HFFc6 (cell line): ENCODE results near the gene AK9. TPM values are rescaled to one million over a fixed set of nuclear protein-coding genes. Genes with fewer than 3 reads are reported as not detected.

Experiments
- DNase-seq: peaks from one replicate; pipeline ENCODE4 v3.0.0-alpha.2; 2018
- H3K27ac Mint-ChIP-seq: 2 replicates; pipeline ENCODE4 v1.8.0; 2020; ENCODE audit warnings: mild to moderate bottlenecking, mixed read lengths
- H3K27me3 Mint-ChIP-seq: 2 replicates; pipeline ENCODE4 v1.8.0; 2021; ENCODE audit warnings: mild to moderate bottlenecking, moderate library complexity, mixed read lengths; ENCODE audit not compliant: insufficient read depth
- H3K36me3 Mint-ChIP-seq: 2 replicates; pipeline ENCODE4 v1.8.0; 2021; ENCODE audit warnings: low read depth, mixed read lengths
- H3K4me1 Mint-ChIP-seq: 2 replicates; pipeline ENCODE4 v1.8.0; 2020; ENCODE audit warnings: low read depth, mixed read lengths
- H3K4me3 Mint-ChIP-seq: 2 replicates; pipeline ENCODE4 v1.8.0; 2020; ENCODE audit warnings: mild to moderate bottlenecking, moderate library complexity, mixed read lengths
- H3K9me3 Mint-ChIP-seq: 2 replicates; pipeline ENCODE4 v1.8.0; 2020; ENCODE audit warnings: mild to moderate bottlenecking, mixed read lengths
- total RNA-seq, 6 experiments: library from RNA; stranded (reverse); fragmentation: NEBNext Ultra II Directional; extraction: Animal tissue kit (Norgen Biotek cat#: 25700); gene quantifications; 2 replicates in 1 of 6; 3 replicates in 5 of 6; pipeline ENCODE4 v1.2.3, GENCODE V29; 2021
- TF ChIP-seq, protein P1 (sequence below): fragments of 200-600 bp; sonication (generic); IDR thresholded peaks from 2 replicates; pipeline ENCODE4 v1.5.0; 2021; ENCODE audit warnings: antibody characterized with exemption, mild to moderate bottlenecking

Gene AK9
- total RNA-seq, 6 experiments from 2014 or later: 1.2 to 2.0 (median 1.5) TPM

DNA sequence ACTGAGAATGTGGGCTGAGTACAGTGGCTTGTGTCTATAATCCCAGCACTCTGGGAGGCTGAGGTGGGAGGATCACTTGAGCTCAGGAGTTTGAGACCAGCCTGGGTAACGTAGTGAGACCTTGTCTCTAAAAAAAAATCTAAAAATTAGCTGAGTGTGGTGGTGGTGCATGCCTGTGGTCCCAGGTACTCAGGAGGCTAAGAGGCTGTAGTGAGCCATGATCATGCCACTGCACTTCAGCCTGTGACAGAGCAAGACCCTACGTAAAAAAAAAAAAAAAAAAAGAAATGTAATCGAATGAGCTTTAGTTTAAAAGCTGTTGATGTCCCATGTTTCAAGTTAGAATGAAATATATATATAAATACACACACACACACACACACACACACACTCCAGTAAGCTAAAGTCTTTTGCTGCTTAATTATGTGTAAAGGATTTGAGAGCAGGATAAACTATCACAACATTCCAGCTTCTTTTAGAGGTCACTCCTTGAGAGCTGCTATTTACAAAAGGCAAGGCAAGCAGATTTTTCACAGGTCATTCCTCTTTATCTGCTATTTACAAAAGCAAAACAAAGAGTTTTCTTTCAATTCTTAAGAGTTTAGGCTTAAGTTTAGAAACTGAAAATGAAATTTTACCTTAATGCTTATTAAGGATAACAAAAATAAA, 230.7 kb downstream of the AK9 start:
- Mint-ChIP-seq H3K27ac (no peak overlapping the region), H3K27me3 (peaks cover 4% of the 10 kb centered on the region), H3K4me3 (no peak overlapping the region), H3K4me1 (peaks cover 43% of the 10 kb centered on the region), H3K36me3 (peaks cover 16% of the 10 kb centered on the region), H3K9me3 (no peaks in the 10 kb centered on the region)
- no peak for DNase-seq
- TF ChIP-seq, protein P1, sequence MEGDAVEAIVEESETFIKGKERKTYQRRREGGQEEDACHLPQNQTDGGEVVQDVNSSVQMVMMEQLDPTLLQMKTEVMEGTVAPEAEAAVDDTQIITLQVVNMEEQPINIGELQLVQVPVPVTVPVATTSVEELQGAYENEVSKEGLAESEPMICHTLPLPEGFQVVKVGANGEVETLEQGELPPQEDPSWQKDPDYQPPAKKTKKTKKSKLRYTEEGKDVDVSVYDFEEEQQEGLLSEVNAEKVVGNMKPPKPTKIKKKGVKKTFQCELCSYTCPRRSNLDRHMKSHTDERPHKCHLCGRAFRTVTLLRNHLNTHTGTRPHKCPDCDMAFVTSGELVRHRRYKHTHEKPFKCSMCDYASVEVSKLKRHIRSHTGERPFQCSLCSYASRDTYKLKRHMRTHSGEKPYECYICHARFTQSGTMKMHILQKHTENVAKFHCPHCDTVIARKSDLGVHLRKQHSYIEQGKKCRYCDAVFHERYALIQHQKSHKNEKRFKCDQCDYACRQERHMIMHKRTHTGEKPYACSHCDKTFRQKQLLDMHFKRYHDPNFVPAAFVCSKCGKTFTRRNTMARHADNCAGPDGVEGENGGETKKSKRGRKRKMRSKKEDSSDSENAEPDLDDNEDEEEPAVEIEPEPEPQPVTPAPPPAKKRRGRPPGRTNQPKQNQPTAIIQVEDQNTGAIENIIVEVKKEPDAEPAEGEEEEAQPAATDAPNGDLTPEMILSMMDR: no peak

DNA sequence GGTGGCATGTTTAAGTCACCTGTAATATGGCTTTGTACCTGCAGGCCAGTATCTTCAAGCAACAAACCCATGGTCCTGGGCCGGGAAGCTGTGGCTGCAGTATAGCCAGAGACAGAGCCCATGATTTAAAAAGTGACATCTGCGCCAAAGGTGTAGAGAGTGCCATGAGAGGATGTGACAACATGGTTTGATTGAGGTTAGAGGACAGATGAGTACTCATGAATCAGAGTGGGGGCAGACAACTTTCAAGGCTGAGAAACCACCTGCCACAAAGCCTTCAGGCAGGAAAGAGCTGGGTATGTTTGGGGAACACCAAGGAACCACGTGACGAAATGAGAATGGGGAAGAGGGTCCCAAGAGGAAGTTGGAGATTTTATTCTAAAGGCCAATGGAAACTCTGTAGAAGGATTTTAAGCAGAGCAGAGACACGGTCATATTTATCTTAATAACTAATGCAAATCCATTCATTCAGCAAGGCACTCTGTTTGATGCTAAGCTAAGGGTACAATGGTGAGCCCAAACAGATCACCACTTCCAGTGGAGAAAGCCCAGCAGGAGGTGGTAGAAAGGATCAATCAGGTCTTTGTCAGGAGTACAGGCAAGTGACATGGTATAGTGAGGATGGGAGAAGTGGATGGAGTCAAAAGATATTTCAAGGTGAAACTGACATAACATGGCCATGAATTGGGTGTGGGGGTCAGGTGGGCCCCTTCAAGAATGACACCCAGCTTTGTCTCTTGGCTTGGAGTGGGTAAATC, 232.0 kb downstream of the AK9 start:
- Mint-ChIP-seq H3K4me3 (no peak overlapping the region), H3K27me3 (peaks cover 7% of the 10 kb centered on the region)
- no peak for DNase-seq

DNA sequence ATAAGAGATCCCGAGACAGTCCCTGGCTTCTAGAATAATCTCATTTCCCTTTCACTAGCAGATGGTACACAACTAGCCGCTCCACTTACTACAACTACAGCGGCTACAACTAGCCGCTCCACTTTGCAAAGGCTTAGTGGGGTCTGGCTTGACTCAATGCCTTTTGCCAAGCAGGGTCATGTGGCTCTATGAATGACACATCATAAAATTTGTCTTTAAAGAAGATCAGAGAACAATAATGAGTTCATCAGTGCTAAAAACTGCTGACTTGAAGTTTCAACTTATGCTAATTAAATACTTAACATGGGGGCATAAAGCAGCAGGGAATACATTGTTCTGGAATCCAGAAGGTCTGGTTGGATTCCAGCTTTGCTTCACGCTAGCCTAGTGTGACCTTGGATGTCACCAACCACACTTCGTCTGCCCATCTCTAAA, 233.4 kb downstream of the AK9 start:
- H3K27me3 Mint-ChIP-seq: peaks cover 7% of the 10 kb centered on the region
- peaks cover 10% of the 10 kb centered on the region for H3K36me3 Mint-ChIP-seq
- H3K4me1 Mint-ChIP-seq: peaks cover 53% of the 10 kb centered on the region
- TF ChIP-seq, protein P1: no peak
- H3K27ac Mint-ChIP-seq: peak overlapping the region; percentile 94
- H3K9me3 Mint-ChIP-seq: no peaks in the 10 kb centered on the region
- peak overlapping the region; percentile 99 for H3K4me3 Mint-ChIP-seq
- no peak for DNase-seq

More for the DNA sequence above, 232.0 kb downstream of the AK9 start:
- peaks cover 51% of the 10 kb centered on the region for H3K4me1 Mint-ChIP-seq
- TF ChIP-seq, protein P1: no peak
- H3K36me3 Mint-ChIP-seq: peaks cover 10% of the 10 kb centered on the region
- no peaks in the 10 kb centered on the region for H3K9me3 Mint-ChIP-seq
- H3K27ac Mint-ChIP-seq: no peak overlapping the region

DNA sequence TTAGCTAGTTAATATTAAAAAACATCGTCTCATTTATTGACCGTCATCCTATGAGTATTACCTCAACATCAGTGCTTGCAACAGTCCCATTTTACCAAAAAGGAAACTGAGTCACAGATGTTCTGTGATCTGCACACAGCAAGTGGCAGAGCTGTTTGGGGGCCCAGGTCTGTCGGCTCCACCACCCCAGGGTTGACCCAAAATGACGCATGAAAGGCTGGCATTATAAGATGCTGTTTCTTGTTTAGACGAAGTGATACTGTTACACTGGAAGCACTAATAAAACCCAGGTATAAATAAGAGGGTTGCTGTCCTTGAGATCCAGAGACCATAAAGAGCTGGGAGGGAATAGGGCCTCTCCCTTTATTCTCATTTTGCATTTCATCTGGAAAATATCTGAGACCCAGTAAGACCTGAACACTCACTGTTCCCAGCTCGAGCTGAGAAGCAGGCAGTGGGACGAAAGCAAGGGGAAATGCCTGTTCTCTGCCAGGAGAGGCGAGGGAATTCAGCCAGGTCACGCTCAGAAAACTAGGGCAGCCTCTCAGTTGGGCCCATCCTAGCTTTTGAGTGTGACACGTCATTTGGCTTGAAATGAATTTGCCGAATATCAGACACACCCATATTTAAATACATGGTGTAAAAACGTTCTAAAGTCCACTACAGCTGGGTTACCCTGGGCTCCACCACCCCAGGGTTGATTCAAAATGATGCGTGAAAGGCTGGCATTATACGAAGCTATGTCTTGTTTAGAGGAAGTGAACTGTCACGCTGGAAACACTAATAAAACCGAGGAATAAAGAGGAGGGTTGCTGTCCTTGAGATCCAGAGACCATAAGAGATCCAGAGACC, 234.1 kb downstream of the AK9 start:
- Mint-ChIP-seq H3K27me3 (peaks cover 7% of the 10 kb centered on the region), H3K27ac (peak overlapping the region; percentile 94), H3K4me3 (peak overlapping the region; percentile 99), H3K9me3 (no peaks in the 10 kb centered on the region), H3K4me1 (peaks cover 48% of the 10 kb centered on the region), H3K36me3 (peaks cover 4% of the 10 kb centered on the region)
- TF ChIP-seq, protein P1: no peak
- DNase-seq: peak; percentile 80

DNA sequence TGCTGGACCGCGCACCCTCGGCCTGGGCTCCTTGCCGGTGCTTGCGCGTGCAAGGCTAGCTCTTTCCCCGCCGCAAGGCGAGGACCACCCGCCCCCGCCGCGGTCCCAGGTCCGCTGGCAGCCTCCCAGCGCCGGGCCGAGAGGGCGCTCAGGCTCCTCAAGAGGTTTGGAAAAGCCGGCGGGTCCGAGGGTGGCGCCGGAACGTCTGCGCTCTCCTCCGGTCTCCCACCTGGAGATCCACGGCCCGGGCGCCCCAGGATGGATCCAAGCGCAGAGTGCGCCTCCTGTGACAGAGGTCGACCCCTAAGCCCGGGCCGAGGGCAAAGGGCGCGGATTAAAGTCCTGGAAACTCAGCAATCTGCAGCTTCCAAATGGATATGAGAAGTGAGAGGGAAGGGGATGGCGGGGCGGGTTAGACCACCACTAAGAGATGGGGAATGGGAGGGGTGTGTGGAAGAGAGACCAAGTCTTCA, 234.9 kb downstream of the AK9 start:
- peaks cover 45% of the 10 kb centered on the region for H3K4me1 Mint-ChIP-seq
- H3K27me3 Mint-ChIP-seq: peaks cover 7% of the 10 kb centered on the region
- DNase-seq: no peak
- H3K9me3 Mint-ChIP-seq: no peaks in the 10 kb centered on the region
- H3K27ac Mint-ChIP-seq: peak overlapping the region; percentile 94
- TF ChIP-seq, protein P1: no peak
- no peaks in the 10 kb centered on the region for H3K36me3 Mint-ChIP-seq
- H3K4me3 Mint-ChIP-seq: peak overlapping the region; percentile 99
